H1 (cell line): ENCODE measurements around the gene CABP5. TPM values are rescaled to one million over a fixed set of nuclear protein-coding genes. Genes with fewer than 3 reads are reported as not detected.

ENCODE experiments used
- CTCF ChIA-PET: fragments of 300-600 bp; sonication (Branson Sonifier 250); formaldehyde crosslinking; loops from one replicate; lab custom pipeline; 2021; ENCODE audit not compliant: partially characterized antibody; lab: Charles Lee
- POLR2A ChIA-PET: fragments of 300-600 bp; sonication (Branson Sonifier 250); formaldehyde crosslinking; loops from one replicate; lab custom pipeline; 2021; ENCODE audit warnings: inconsistent platforms; ENCODE audit not compliant: partially characterized antibody; lab: Charles Lee
- DNase-seq, 2 experiments: peaks; one replicate each; pipeline versions ENCODE4 v3.0.0 to v3.0.0-alpha.2; 2010 to 2022; ENCODE audit warnings: low spot score in 2 of 2, low read depth in 1 of 2, mixed read lengths in 1 of 2
- FAIRE-seq: peaks from 2 replicates; lab custom pipeline; 2011; peaks lifted over from hg19 to GRCh38; lab: Jason Lieb, UNC
- H2AFZ ChIP-seq: 2 replicates; pipeline ENCODE4 v1.8.1; 2012; ENCODE audit warnings: low read length, inconsistent platforms
- H2AK5ac ChIP-seq: 2 replicates; pipeline ENCODE4 v1.6.1; 2013; ENCODE audit warnings: low read depth, low read length
- H2BK120ac ChIP-seq: replicated peaks from 2 replicates; pipeline ENCODE3; 2013; ENCODE audit warnings: low read depth, low read length, inconsistent platforms
- H2BK12ac ChIP-seq: 2 replicates; pipeline ENCODE4 v1.6.1; 2013; ENCODE audit warnings: low read depth, low read length
- H2BK15ac ChIP-seq: 2 replicates; pipeline ENCODE4 v1.6.1; 2013; ENCODE audit warnings: low read length
- H2BK20ac ChIP-seq: 2 replicates; pipeline ENCODE4 v1.6.1; 2013; ENCODE audit warnings: low read length
- H2BK5ac ChIP-seq: 2 replicates; pipeline ENCODE4 v1.6.1; 2013; ENCODE audit warnings: low read depth, low read length
- H3K14ac ChIP-seq: 2 replicates; pipeline ENCODE4 v1.6.1; 2013; ENCODE audit warnings: inconsistent platforms; ENCODE audit not compliant: insufficient read length
- H3K18ac ChIP-seq: 2 replicates; pipeline ENCODE4 v1.6.1; 2013; ENCODE audit warnings: low read length; ENCODE audit errors: extremely low read depth
- H3K23ac ChIP-seq: 2 replicates; pipeline ENCODE4 v1.6.1; 2013; ENCODE audit warnings: inconsistent platforms; ENCODE audit not compliant: insufficient read length
- H3K23me2 ChIP-seq: 2 replicates; pipeline ENCODE4 v1.6.1; 2013; ENCODE audit warnings: low read depth, low read length
- H3K27ac ChIP-seq: 2 replicates; pipeline ENCODE4 v1.6.1; 2011; ENCODE audit warnings: low read depth, low read length, inconsistent platforms
- H3K27me3 ChIP-seq, 4 experiments: replicated peaks in 1 of 4; 1 replicate in 1 of 4; 2 replicates in 3 of 4; pipeline versions ENCODE4 v1.6.1 to v1.8.1; 2011 to 2013; ENCODE audit warnings: low read length in 3 of 4, mild to moderate bottlenecking in 3 of 4, inconsistent platforms in 2 of 4, mixed read lengths in 2 of 4, moderate library complexity in 1 of 4; ENCODE audit not compliant: control insufficient read depth in 3 of 4, insufficient read depth in 3 of 4; ENCODE audit errors: extremely low read depth in 1 of 4
- H3K36me3 ChIP-seq, 4 experiments: 2 replicates each; pipeline versions ENCODE4 v1.6.1 to v1.8.1; 2011 to 2013; ENCODE audit warnings: mild to moderate bottlenecking in 4 of 4, low read length in 3 of 4, moderate library complexity in 2 of 4, control low read depth in 1 of 4, inconsistent platforms in 1 of 4; ENCODE audit not compliant: insufficient read depth in 4 of 4, control insufficient read depth in 2 of 4
- H3K4ac ChIP-seq: replicated peaks from 2 replicates; pipeline ENCODE3; 2013; ENCODE audit warnings: low read length, low read depth, mixed read lengths, inconsistent platforms; ENCODE audit not compliant: insufficient read length
- H3K4me1 ChIP-seq, 4 experiments: replicated peaks in 1 of 4; 1 replicate in 1 of 4; 2 replicates in 3 of 4; pipeline versions ENCODE4 v1.6.1 to v1.8.1; 2011 to 2013; ENCODE audit warnings: low read length in 3 of 4, inconsistent platforms in 2 of 4, mixed read lengths in 1 of 4; ENCODE audit not compliant: insufficient read depth in 4 of 4, control insufficient read depth in 3 of 4
- H3K4me2 ChIP-seq, 2 experiments: 2 replicates each; pipeline versions ENCODE4 v1.6.1 to v1.8.1; 2011 to 2013; ENCODE audit warnings: low read depth in 2 of 2, low read length in 2 of 2, control low read depth in 1 of 2, inconsistent platforms in 1 of 2, mild to moderate bottlenecking in 1 of 2; ENCODE audit not compliant: insufficient read depth in 1 of 2
- H3K4me3 ChIP-seq, 4 experiments: fragments of 200-600, 300-600 bp in 1 of 4; sonication (generic), shearing (Covaris generic), sonication (Bioruptor Twin) in 1 of 4; 2 replicates each; pipeline versions ENCODE4 v1.5.1 to v1.8.1; 2011 to 2016; ENCODE audit warnings: low read length in 4 of 4, low read depth in 3 of 4, control low read depth in 2 of 4, inconsistent platforms in 2 of 4, mild to moderate bottlenecking in 2 of 4, mixed read lengths in 1 of 4, moderate library complexity in 1 of 4; ENCODE audit not compliant: insufficient read depth in 2 of 4; ENCODE audit errors: extremely low read depth in 1 of 4
- H3K56ac ChIP-seq: replicated peaks from 2 replicates; pipeline ENCODE3; 2013; ENCODE audit warnings: low read depth, mild to moderate bottlenecking, mixed read lengths, low read length, inconsistent platforms; ENCODE audit not compliant: insufficient read length
- H3K79me1 ChIP-seq: 2 replicates; pipeline ENCODE4 v1.6.1; 2013; ENCODE audit warnings: low read depth, low read length, control low read depth
- H3K79me2 ChIP-seq, 2 experiments: 2 replicates each; pipeline versions ENCODE4 v1.6.1 to v1.8.1; 2012 to 2013; ENCODE audit warnings: low read length in 2 of 2, mild to moderate bottlenecking in 2 of 2, inconsistent platforms in 1 of 2; ENCODE audit not compliant: insufficient read depth in 2 of 2, control insufficient read depth in 1 of 2
- H3K9ac ChIP-seq, 4 experiments: replicated peaks in 1 of 4; 1 replicate in 1 of 4; 2 replicates in 3 of 4; pipeline versions ENCODE4 v1.6.1 to v1.8.1; 2011 to 2013; ENCODE audit warnings: low read depth in 3 of 4, low read length in 3 of 4, control low read depth in 2 of 4, mild to moderate bottlenecking in 2 of 4, moderate library complexity in 2 of 4, inconsistent platforms in 1 of 4; ENCODE audit errors: extremely low read depth in 1 of 4
- H3K9me3 ChIP-seq, 2 experiments: 2 replicates each; pipeline versions ENCODE4 v1.6.1 to v1.8.1; 2012 to 2013; ENCODE audit warnings: mild to moderate bottlenecking in 2 of 2, moderate library complexity in 2 of 2, control low read depth in 1 of 2, inconsistent platforms in 1 of 2, low read depth in 1 of 2, low read length in 1 of 2, mixed read lengths in 1 of 2; ENCODE audit not compliant: insufficient read depth in 2 of 2
- H4K20me1 ChIP-seq, 2 experiments: replicated peaks in 1 of 2; 2 replicates each; pipeline versions ENCODE3 to v1.8.1; 2011 to 2013; ENCODE audit warnings: inconsistent platforms in 2 of 2, low read length in 2 of 2, mild to moderate bottlenecking in 1 of 2; ENCODE audit not compliant: insufficient read depth in 2 of 2, control insufficient read depth in 1 of 2
- H4K5ac ChIP-seq: 2 replicates; pipeline ENCODE4 v1.6.1; 2013; ENCODE audit warnings: low read length, low read depth, mixed read lengths, inconsistent platforms; ENCODE audit not compliant: insufficient read length
- H4K8ac ChIP-seq: 2 replicates; pipeline ENCODE4 v1.8.0; 2013; ENCODE audit warnings: mild to moderate bottlenecking, moderate library complexity, low read length, inconsistent platforms; ENCODE audit not compliant: insufficient read depth; ENCODE audit errors: extremely low read depth
- H4K91ac ChIP-seq: replicated peaks from 2 replicates; pipeline ENCODE3; 2013; ENCODE audit warnings: low read length, mixed read lengths, inconsistent platforms; ENCODE audit not compliant: insufficient read length
- BACH1 ChIP-seq: IDR thresholded peaks from 2 replicates; pipeline ENCODE4 v1.6.1; 2012; ENCODE audit warnings: low read length, improper control_type of control experiment
- CBX8 ChIP-seq: fragments of 300-800, 300-1000 bp; sonication (generic); IDR thresholded peaks from 2 replicates; pipeline ENCODE4 v1.7.1; 2016; ENCODE audit warnings: low read depth, low read length, borderline replicate concordance
- CHD2 ChIP-seq: IDR thresholded peaks from 2 replicates; pipeline ENCODE4 v1.6.1; 2012; ENCODE audit warnings: low read length, improper control_type of control experiment
- HDAC2 ChIP-seq, 2 experiments: fragments of 300-600 bp in 1 of 2; sonication (generic) in 1 of 2; IDR thresholded peaks; 2 replicates each; pipeline ENCODE4 v1.6.1; 2011 to 2012; ENCODE audit warnings: low read depth in 2 of 2, low read length in 2 of 2, mild to moderate bottlenecking in 2 of 2, moderate library complexity in 2 of 2, borderline replicate concordance in 1 of 2, inconsistent platforms in 1 of 2
- POLR2A ChIP-seq, 2 experiments: IDR thresholded peaks; 1 replicate in 1 of 2; 2 replicates in 1 of 2; pipeline ENCODE4 v1.6.1; 2011; ENCODE audit warnings: low read depth in 2 of 2, low read length in 2 of 2, mild to moderate bottlenecking in 2 of 2; ENCODE audit errors: control extremely low read depth in 1 of 2
- RBBP5 ChIP-seq: IDR thresholded peaks from 2 replicates; pipeline ENCODE4 v1.7.1; 2012; ENCODE audit warnings: low read depth, mild to moderate bottlenecking, inconsistent platforms, low read length, moderate library complexity, borderline replicate concordance
- SIX5 ChIP-seq: IDR thresholded peaks from 2 replicates; pipeline ENCODE4 v1.6.1; 2011; ENCODE audit warnings: mild to moderate bottlenecking, low read depth, low read length
- SRF ChIP-seq: IDR thresholded peaks from 2 replicates; pipeline ENCODE4 v1.6.1; 2011; ENCODE audit warnings: mild to moderate bottlenecking, low read depth, low read length, moderate library complexity
- SUZ12 ChIP-seq: fragments of 200-600 bp; sonication (generic); IDR thresholded peaks from 2 replicates; pipeline ENCODE4 v1.6.1; 2012; ENCODE audit warnings: mild to moderate bottlenecking, inconsistent platforms, low read length, moderate library complexity, mixed read lengths
- ZNF274 ChIP-seq: IDR thresholded peaks from 2 replicates; pipeline ENCODE4 v1.7.0; 2012; ENCODE audit warnings: low read length, borderline replicate concordance; ENCODE audit errors: extremely low read depth
- WGBS, 2 experiments: shearing (Covaris generic) in 1 of 2; methylation state at CpG; one replicate each; pipeline versions ENCODE4 v1.1.6 to v1.1.7; 2013 to 2015; ENCODE audit warnings: low lambda C conversion rate in 2 of 2, mixed read lengths in 2 of 2, inconsistent platforms in 1 of 2, low coverage in 1 of 2, missing lambda C conversion rate in 1 of 2; ENCODE audit not compliant: insufficient replicate concordance in 2 of 2, insufficient coverage in 1 of 2, insufficient read length in 1 of 2; ENCODE audit errors: extremely low coverage in 1 of 2, missing lambda C conversion rate in 1 of 2; 5-methylcytosine and 5-hydroxymethylcytosine counted together
- polyA plus RNA-seq, 7 experiments: library from polyadenylated mRNA; depleted of rRNA in 3 of 7; stranded (reverse) in 5 of 7; unstranded in 2 of 7; fragments of >200 nt in 5 of 7; fragments of 200-250 nt in 2 of 7; gene quantifications; 1 replicate in 5 of 7; 2 replicates in 1 of 7; 4 replicates in 1 of 7; pipeline versions ENCODE4 v1.2.1 to v1.2.3, GENCODE V29; 2011 to 2013; ENCODE audit warnings: missing spikeins in 2 of 7, mixed read lengths in 2 of 7
- total RNA-seq: library from RNA; stranded (reverse); fragmentation: NEBNext Ultra II Directional; extraction: Animal tissue kit (Norgen Biotek cat#: 25700); gene quantifications from 2 replicates; pipeline ENCODE4 v1.2.1, GENCODE V29; 2021
- TF ChIP-seq, protein P1 (sequence below): IDR thresholded peaks from 2 replicates; pipeline ENCODE4 v1.6.1; 2012; ENCODE audit warnings: inconsistent platforms
- TF ChIP-seq, protein P2 (sequence below): IDR thresholded peaks from 2 replicates; pipeline ENCODE4 v1.6.1; 2011; ENCODE audit warnings: low read depth, mild to moderate bottlenecking, low read length; ENCODE audit not compliant: insufficient read depth

The CABP5 gene
- total and polyA plus RNA-seq, 2 of the 8 experiments (the other 6 are each of a cell fraction or from before 2014, with no cell fraction given), result not detected

DNA sequence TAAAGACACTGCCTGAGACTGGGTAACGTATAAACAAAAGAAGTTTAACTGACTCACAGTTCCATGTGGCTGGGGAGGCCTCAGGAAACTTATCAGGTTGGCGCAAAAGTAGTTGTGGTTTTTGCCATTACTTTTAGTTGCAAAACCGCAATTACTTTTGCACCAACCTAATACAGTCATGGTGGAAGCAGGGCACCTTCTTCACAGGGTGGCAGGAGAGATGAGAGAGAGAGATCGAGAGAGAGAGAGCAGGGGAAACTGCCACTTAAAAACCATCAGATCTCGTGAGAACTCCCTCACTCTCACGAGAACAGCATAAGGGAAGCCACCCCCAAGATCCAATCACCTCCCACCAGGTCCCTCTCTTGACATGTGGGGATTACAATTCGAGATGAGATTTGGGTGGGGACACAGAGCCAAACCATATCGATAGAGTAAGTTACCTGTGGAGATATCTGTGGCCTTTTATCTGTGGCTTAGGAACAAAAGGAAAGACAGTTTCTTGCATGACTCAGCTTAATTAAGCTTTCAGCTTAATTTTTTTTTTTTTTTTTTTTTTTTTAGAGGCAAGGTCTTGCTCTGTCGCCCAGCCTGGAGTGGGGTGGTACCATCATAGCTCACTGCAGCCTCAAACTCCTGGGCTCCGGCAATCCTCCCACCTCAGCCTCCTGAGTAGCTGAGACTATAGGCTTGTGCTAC lies 7.6 kb upstream of the CABP5 start:
- H3K14ac ChIP-seq, result no peak overlapping the region
- no peak overlapping the region for H4K8ac ChIP-seq
- no peaks in the 10 kb centered on the region for H3K27me3 ChIP-seq
- no peak overlapping the region for H3K4me3 ChIP-seq
- ChIA-PET CTCF (interaction anchor here (1.6 kb wide), 1 partner anchor 20 kb away, joined by 4 read pairs; no protein-coding TSS in a partner anchor), POLR2A (interaction anchor here (0.6 kb wide), 1 partner anchor 286 kb away, joined by 3 read pairs; no protein-coding TSS in a partner anchor)
- no peak overlapping the region for H3K23ac ChIP-seq
- no peak overlapping the region for H2BK120ac ChIP-seq
- no peak overlapping the region for H3K18ac ChIP-seq
- no peak for FAIRE-seq
- H2BK15ac ChIP-seq, result no peak overlapping the region
- H3K4me2 ChIP-seq, result no peak overlapping the region
- no peak overlapping the region for H3K27ac ChIP-seq
- H3K4me1 ChIP-seq, result no peaks in the 10 kb centered on the region
- H4K91ac ChIP-seq, result no peak overlapping the region
- WGBS, 2 experiments, result 81% methylated on average over 10 of the region's 10 CpGs; no CpG with 5 or more reads in 1 of the 2 experiments
- no peak overlapping the region for H2BK20ac ChIP-seq
- no peak for DNase-seq
- no peak overlapping the region for H3K4ac ChIP-seq
- H3K36me3 ChIP-seq, result no peaks in the 10 kb centered on the region; a peak in 2 of 8 replicates
- no peak overlapping the region for H2BK5ac ChIP-seq
- no peaks in the 10 kb centered on the region for H3K9me3 ChIP-seq
- H2AK5ac ChIP-seq, result no peak overlapping the region
- H3K9ac ChIP-seq, result no peak overlapping the region
- H2AFZ ChIP-seq, result no peak overlapping the region
- no peaks in the 10 kb centered on the region for H4K20me1 ChIP-seq
- H2BK12ac ChIP-seq, result no peak overlapping the region
- no peak overlapping the region for H4K5ac ChIP-seq
- no peaks in the 10 kb centered on the region; the same call in 1 of the 2 replicates for H3K23me2 ChIP-seq
- H3K79me2 ChIP-seq, result no peaks in the 10 kb centered on the region
- H3K79me1 ChIP-seq, result no peaks in the 10 kb centered on the region
- no peak overlapping the region for H3K56ac ChIP-seq
- TF ChIP-seq CHD2 (no peak), SRF (no peak), HDAC2 (IDR thresholded peaks at IDR 0.05; ENCODE audit: borderline replicate concordance in 1 of 2, low read depth in 2 of 2, low read length in 2 of 2) (no peak), POLR2A (IDR thresholded peaks at IDR 0.05; ENCODE audit: control extremely low read depth in 1 of 2, low read depth in 2 of 2, low read length in 2 of 2) (no peak), RBBP5 (no peak), SUZ12 (no peak), CBX8 (no peak), ZNF274 (no peak), BACH1 (no peak), SIX5 (no peak)
- TF ChIP-seq, protein P1, sequence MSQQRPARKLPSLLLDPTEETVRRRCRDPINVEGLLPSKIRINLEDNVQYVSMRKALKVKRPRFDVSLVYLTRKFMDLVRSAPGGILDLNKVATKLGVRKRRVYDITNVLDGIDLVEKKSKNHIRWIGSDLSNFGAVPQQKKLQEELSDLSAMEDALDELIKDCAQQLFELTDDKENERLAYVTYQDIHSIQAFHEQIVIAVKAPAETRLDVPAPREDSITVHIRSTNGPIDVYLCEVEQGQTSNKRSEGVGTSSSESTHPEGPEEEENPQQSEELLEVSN, result no peak
- TF ChIP-seq, protein P2, sequence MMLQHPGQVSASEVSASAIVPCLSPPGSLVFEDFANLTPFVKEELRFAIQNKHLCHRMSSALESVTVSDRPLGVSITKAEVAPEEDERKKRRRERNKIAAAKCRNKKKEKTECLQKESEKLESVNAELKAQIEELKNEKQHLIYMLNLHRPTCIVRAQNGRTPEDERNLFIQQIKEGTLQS, result no peak
